T-cell (primary cell): ENCODE data around the gene RD3L. TPM values are rescaled to one million over a fixed set of nuclear protein-coding genes. Genes with fewer than 3 reads are reported as not detected.

Experiments
- ATAC-seq, 4 experiments: fragments of 200-7000 bp in 3 of 4; fragments of 150-1000 bp in 1 of 4; cut with Tn5 transposase; replicated peaks in 1 of 4; 1 replicate in 3 of 4; 2 replicates in 1 of 4; pipeline ENCODE4 v1.10.0; 2021; ENCODE audit warnings: moderate library complexity in 3 of 4, mild to moderate bottlenecking in 2 of 4, moderate number of reproducible peaks in 1 of 4
- CTCF ChIA-PET, 2 donors: fragments of 300-600 bp; sonication (Branson Sonifier 250); formaldehyde crosslinking; loops; one replicate each; lab custom pipeline; 2022; ENCODE audit warnings: antibody characterized with exemption in 2 of 2; lab: Charles Lee
- POLR2A ChIA-PET, 2 donors: fragments of 300-600 bp; sonication (Branson Sonifier 250); formaldehyde crosslinking; loops; one replicate each; lab custom pipeline; 2022; ENCODE audit warnings: antibody characterized with exemption in 2 of 2; lab: Charles Lee
- DNase-seq, 35 experiments: peaks; one replicate each; pipeline versions ENCODE4 v3.0.0 to v3.0.0-alpha.2; 2013 to 2023
- H3K27ac ChIP-seq: one replicate; pipeline ENCODE4 v1.5.1; 2013; ENCODE audit warnings: low read length
- H3K27me3 ChIP-seq, 2 experiments: replicated peaks in 1 of 2; 1 replicate in 1 of 2; 2 replicates in 1 of 2; pipeline versions ENCODE4 v1.6.1 to v1.7.0; 2013; ENCODE audit warnings: low read length in 1 of 2, mixed read lengths in 1 of 2; ENCODE audit not compliant: control insufficient read depth in 2 of 2, insufficient read depth in 2 of 2; ENCODE audit errors: extremely low read depth in 1 of 2
- H3K36me3 ChIP-seq, 2 donors: 1 replicate in 1 of 2; 2 replicates in 1 of 2; pipeline versions ENCODE4 v1.6.1 to v1.7.0; 2013; ENCODE audit warnings: low read length in 1 of 2; ENCODE audit not compliant: control insufficient read depth in 2 of 2, insufficient read depth in 1 of 2; ENCODE audit errors: extremely low read depth in 1 of 2
- H3K4me1 ChIP-seq, 2 experiments: 1 replicate in 1 of 2; 2 replicates in 1 of 2; pipeline versions ENCODE4 v1.6.1 to v1.7.0; 2013; ENCODE audit warnings: low read length in 2 of 2, mixed read lengths in 1 of 2; ENCODE audit not compliant: insufficient read depth in 2 of 2, control insufficient read depth in 1 of 2; ENCODE audit errors: extremely low read depth in 1 of 2
- H3K4me3 ChIP-seq, 2 donors: 1 replicate in 1 of 2; 2 replicates in 1 of 2; pipeline versions ENCODE4 v1.5.1 to v1.7.0; 2013; ENCODE audit warnings: mild to moderate bottlenecking in 2 of 2, low read length in 1 of 2, moderate library complexity in 1 of 2; ENCODE audit not compliant: control insufficient read depth in 1 of 2; ENCODE audit errors: extremely low read depth in 1 of 2
- H3K9me3 ChIP-seq: 2 replicates; pipeline ENCODE4 v1.7.0; 2013
- H3K27ac Mint-ChIP-seq, 2 donors: one replicate each; pipeline ENCODE4 v1.8.0; 2020 to 2021; ENCODE audit warnings: mild to moderate bottlenecking in 2 of 2, mixed read lengths in 2 of 2
- H3K27me3 Mint-ChIP-seq, 2 donors: one replicate each; pipeline ENCODE4 v1.8.0; 2021 to 2022; ENCODE audit warnings: mixed read lengths in 2 of 2
- H3K36me3 Mint-ChIP-seq: one replicate; pipeline ENCODE4 v1.8.0; 2021; ENCODE audit warnings: mixed read lengths
- H3K4me1 Mint-ChIP-seq, 3 donors: one replicate each; pipeline ENCODE4 v1.8.0; 2020 to 2022; ENCODE audit warnings: mixed read lengths in 3 of 3, mild to moderate bottlenecking in 1 of 3
- H3K4me3 Mint-ChIP-seq, 3 donors: one replicate each; pipeline ENCODE4 v1.8.0; 2020 to 2022; ENCODE audit warnings: mild to moderate bottlenecking in 3 of 3, mixed read lengths in 3 of 3, moderate library complexity in 3 of 3
- H3K9me3 Mint-ChIP-seq, 3 donors: one replicate each; pipeline ENCODE4 v1.8.0; 2020 to 2022; ENCODE audit warnings: mixed read lengths in 3 of 3
- WGBS: methylation state at CpG from one replicate; pipeline ENCODE4 v1.1.5; 2013; ENCODE audit warnings: missing lambda C conversion rate; ENCODE audit not compliant: insufficient coverage; 5-methylcytosine and 5-hydroxymethylcytosine counted together
- total RNA-seq, 35 experiments: library from RNA in 6 of 35; stranded (reverse) in 6 of 35; fragments of 120-200 nt in 1 of 35; gene quantifications; one replicate each; pipeline versions ENCODE4 v1.2.1 to v1.2.4 and lab custom pipeline; 2013 to 2026

The RD3L gene
- total RNA-seq, 5 donors from 2014 or later (not counting 1 experiment from before 2014, with no cell fraction given) = not detected

DNA sequence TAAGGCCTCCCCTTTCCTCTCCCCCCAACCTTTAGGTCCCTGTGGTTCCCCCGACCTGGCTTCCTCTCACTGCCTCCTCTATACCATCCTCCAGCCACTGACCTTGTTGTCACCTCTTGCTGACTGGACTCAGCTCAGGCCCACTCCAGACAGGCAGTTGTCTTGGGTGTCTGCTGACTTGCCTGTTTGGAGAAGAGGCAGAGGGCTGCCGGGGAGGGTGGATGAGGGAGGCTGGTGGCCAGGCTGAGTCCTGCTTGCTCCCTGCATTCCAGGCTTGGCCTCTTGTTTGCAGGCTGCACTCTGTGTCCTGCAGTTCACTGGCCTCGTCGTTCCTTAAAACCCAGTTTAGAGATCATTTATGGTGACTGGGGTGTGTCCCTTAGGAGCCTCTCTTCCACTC lies 31.0 kb upstream of the RD3L start:
- CTCF ChIA-PET = no interaction called here
- no peak for ATAC-seq
- H3K36me3 ChIP-seq = no peaks in the 10 kb centered on the region
- H3K27me3 Mint-ChIP-seq = peaks cover 10 to 14% of the 10 kb centered on the region in 2 donors
- no peak overlapping the region for H3K27ac Mint-ChIP-seq
- no peaks in the 10 kb centered on the region for H3K9me3 Mint-ChIP-seq
- H3K4me3 Mint-ChIP-seq = no peak overlapping the region
- 88% methylated on average over 1 of the region's 4 CpGs for WGBS
- DNase-seq = no peak
- POLR2A ChIA-PET = no interaction called here
- H3K4me1 Mint-ChIP-seq = no peaks in the 10 kb centered on the region
- H3K27ac ChIP-seq = no peak overlapping the region
- no peak overlapping the region for H3K4me3 ChIP-seq
- no peaks in the 10 kb centered on the region for H3K36me3 Mint-ChIP-seq
- H3K9me3 ChIP-seq = no peaks in the 10 kb centered on the region
- H3K27me3 ChIP-seq = peaks cover 0 to 13% of the 10 kb centered on the region in 2 experiments
- no peaks in the 10 kb centered on the region for H3K4me1 ChIP-seq

DNA sequence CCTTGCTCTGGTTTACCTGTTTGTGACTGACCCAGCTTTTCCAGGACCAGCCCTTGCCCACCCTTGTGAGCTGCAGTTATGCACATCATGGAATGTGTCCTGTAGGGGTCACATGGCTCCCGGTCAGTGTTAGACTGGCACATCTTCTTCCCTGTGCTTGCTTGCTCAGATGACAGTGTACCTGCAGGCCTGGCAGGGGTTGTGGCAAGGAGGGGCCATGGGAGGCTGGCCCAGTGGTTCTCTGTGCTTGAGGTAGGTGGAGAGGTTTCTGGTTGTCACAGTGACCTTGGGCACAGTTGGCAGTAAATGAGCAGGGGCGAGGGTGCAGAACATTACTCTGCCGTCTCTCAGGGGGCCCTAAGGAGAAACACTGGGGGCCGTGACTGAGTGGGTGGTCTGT lies 27.6 kb upstream of the RD3L start:
- POLR2A ChIA-PET = no interaction called here
- no peak overlapping the region for H3K27ac ChIP-seq
- H3K4me1 ChIP-seq = no peaks in the 10 kb centered on the region
- no peaks in the 10 kb centered on the region for H3K9me3 ChIP-seq
- Mint-ChIP-seq H3K4me1 (no peaks in the 10 kb centered on the region), H3K27ac (no peak overlapping the region), H3K9me3 (no peaks in the 10 kb centered on the region), H3K36me3 (no peaks in the 10 kb centered on the region), H3K4me3 (no peak overlapping the region), H3K27me3 (peaks cover 9 to 13% of the 10 kb centered on the region in 2 donors)
- CTCF ChIA-PET = no interaction called here
- peaks cover 0 to 23% of the 10 kb centered on the region in 2 experiments for H3K27me3 ChIP-seq
- no peak for ATAC-seq
- WGBS = 70% methylated on average over 3 of the region's 4 CpGs
- H3K4me3 ChIP-seq = no peak overlapping the region
- no peak for DNase-seq
- H3K36me3 ChIP-seq = no peaks in the 10 kb centered on the region

DNA sequence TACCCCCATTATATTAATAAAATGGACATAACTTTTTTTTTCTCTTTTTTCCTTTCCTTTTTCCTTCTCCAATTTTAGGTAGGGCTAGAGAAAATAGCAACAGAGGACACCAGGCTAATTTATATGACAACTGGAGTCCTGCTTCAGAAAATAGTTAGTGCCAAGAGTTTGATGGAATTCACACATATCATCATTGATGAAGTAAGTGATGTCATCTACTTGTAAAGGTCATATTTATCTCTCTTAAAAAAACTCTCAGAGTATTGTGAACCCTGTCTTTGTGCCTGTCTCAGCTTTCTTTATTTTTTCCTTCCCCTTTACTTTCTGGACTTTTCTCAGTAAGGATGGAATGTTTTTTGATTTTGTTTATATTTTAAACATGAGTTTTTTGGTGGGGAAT lies 24.3 kb upstream of the RD3L start:
- Histone ChIP-seq H3K9me3 (no peaks in the 10 kb centered on the region), H3K36me3 (no peaks in the 10 kb centered on the region), H3K27me3 (peaks cover 0 to 23% of the 10 kb centered on the region in 2 experiments), H3K4me3 (no peak overlapping the region), H3K27ac (no peak overlapping the region), H3K4me1 (no peaks in the 10 kb centered on the region)
- no peak for ATAC-seq
- H3K4me1 Mint-ChIP-seq = no peaks in the 10 kb centered on the region
- ChIA-PET POLR2A (no interaction called here), CTCF (no interaction called here)
- no peak overlapping the region for H3K27ac Mint-ChIP-seq
- DNase-seq = no peak
- peaks cover 10 to 11% of the 10 kb centered on the region in 2 donors for H3K27me3 Mint-ChIP-seq
- no peak overlapping the region for H3K4me3 Mint-ChIP-seq
- no peaks in the 10 kb centered on the region for H3K9me3 Mint-ChIP-seq
- H3K36me3 Mint-ChIP-seq = no peaks in the 10 kb centered on the region

GRCh38 chr14:103961928-103962578 lies 19.7 kb upstream of the RD3L start:
- ChIA-PET POLR2A (no interaction called here), CTCF (no interaction called here)
- Mint-ChIP-seq H3K27ac (no peak overlapping the region), H3K4me1 (no peaks in the 10 kb centered on the region), H3K27me3 (peaks cover 2 to 4% of the 10 kb centered on the region in 2 donors), H3K36me3 (no peaks in the 10 kb centered on the region), H3K9me3 (no peaks in the 10 kb centered on the region), H3K4me3 (no peak overlapping the region)
- H3K4me3 ChIP-seq = no peak overlapping the region
- 92% methylated on average over 4 of the region's 5 CpGs for WGBS
- H3K36me3 ChIP-seq = no peaks in the 10 kb centered on the region
- H3K27ac ChIP-seq = no peak overlapping the region
- peaks cover 0 to 14% of the 10 kb centered on the region in 2 experiments for H3K27me3 ChIP-seq
- DNase-seq (no peak), ATAC-seq (no peak)
- no peaks in the 10 kb centered on the region for H3K4me1 ChIP-seq
- no peaks in the 10 kb centered on the region for H3K9me3 ChIP-seq

GRCh38 chr14:103960457-103961055 lies 18.2 kb upstream of the RD3L start:
- Histone ChIP-seq H3K4me1 (no peaks in the 10 kb centered on the region), H3K27ac (no peak overlapping the region), H3K9me3 (no peaks in the 10 kb centered on the region), H3K36me3 (no peaks in the 10 kb centered on the region), H3K4me3 (no peak overlapping the region), H3K27me3 (peaks cover 0 to 8% of the 10 kb centered on the region in 2 experiments)
- Mint-ChIP-seq H3K27ac (no peak overlapping the region), H3K4me1 (no peaks in the 10 kb centered on the region), H3K9me3 (no peaks in the 10 kb centered on the region), H3K27me3 (peaks cover 3 to 4% of the 10 kb centered on the region in 2 donors), H3K4me3 (no peak overlapping the region), H3K36me3 (no peaks in the 10 kb centered on the region)
- CTCF ChIA-PET = no interaction called here
- 52% methylated on average over 10 of the region's 11 CpGs for WGBS
- ATAC-seq = no peak
- DNase-seq = no peak
- POLR2A ChIA-PET = no interaction called here

- Histone ChIP-seq H3K4me3 (no peak overlapping the region), H3K27me3 (peaks cover 0 to 10% of the 10 kb centered on the region in 2 experiments), H3K27ac (no peak overlapping the region), H3K9me3 (no peaks in the 10 kb centered on the region), H3K4me1 (no peaks in the 10 kb centered on the region), H3K36me3 (no peaks in the 10 kb centered on the region)
- POLR2A ChIA-PET = no interaction called here
- Mint-ChIP-seq H3K27me3 (peaks cover 38 to 41% of the 10 kb centered on the region in 2 donors), H3K9me3 (peaks cover 0 to 3% (median 0%) of the 10 kb centered on the region in 3 donors), H3K4me1 (no peaks in the 10 kb centered on the region), H3K36me3 (no peaks in the 10 kb centered on the region), H3K27ac (no peak overlapping the region), H3K4me3 (no peak overlapping the region)
- WGBS = 90% methylated on average over 4 of the region's 5 CpGs
- no peak for DNase-seq
- CTCF ChIA-PET = no interaction called here
- no peak for ATAC-seq
Measured at GRCh38 chr14:103949131-103949790, 6.9 kb upstream of the RD3L start.
